NCI-H510A (cell line): Measurements from ENCODE around the gene PHYHD1.
"Not testable (repeated sequence)": the region's sequence is repeated elsewhere in the genome, so short reads cannot be mapped to it uniquely, and the experiment has no call there.

ENCODE experiments used
- DNase-seq: peaks from one replicate; lab custom pipeline; 2025; lab: John Stamatoyannopoulos, UW

PHYHD1 gene

GRCh38 chr9:128921881-128922763 is 1.3 kb downstream of the PHYHD1 start:
- DNase-seq, result no peak

- no peak for DNase-seq
These were observed 2.7 kb downstream of the PHYHD1 start for GRCh38 chr9:128923493-128923883.

GRCh38 chr9:128927731-128928411 is 7.1 kb downstream of the PHYHD1 start:
- DNase-seq, result no peak

GRCh38 chr9:128928624-128929023 is 7.8 kb downstream of the PHYHD1 start:
- DNase-seq, result no peak

GRCh38 chr9:128929560-128929959 is 8.8 kb downstream of the PHYHD1 start:
- no peak for DNase-seq

- DNase-seq, result no peak
These were observed 12.9 kb downstream of the PHYHD1 start for GRCh38 chr9:128933731-128934130.

- no peak for DNase-seq
These were observed 15.5 kb downstream of the PHYHD1 start for GRCh38 chr9:128936171-128936865.

- DNase-seq, result no peak
These were observed 16.8 kb downstream of the PHYHD1 start for GRCh38 chr9:128937310-128938165.

- DNase-seq, result no peak
These were observed 19.6 kb downstream of the PHYHD1 start for GRCh38 chr9:128940271-128940921.

- DNase-seq, result no peak
These were observed 20.4 kb downstream of the PHYHD1 start for GRCh38 chr9:128940946-128941755.

- DNase-seq, result no peak
These were observed 23.2 kb downstream of the PHYHD1 start for GRCh38 chr9:128943832-128944620.

- not testable (repeated sequence) for DNase-seq
These were observed 24.2 kb downstream of the PHYHD1 start for GRCh38 chr9:128944966-128945365.

- no peak for DNase-seq
These were observed 25.2 kb downstream of the PHYHD1 start for GRCh38 chr9:128945798-128946501.

GRCh38 chr9:128946571-128947276 is 25.9 kb downstream of the PHYHD1 start:
- DNase-seq, result no peak

GRCh38 chr9:128947277-128947526 is 26.4 kb downstream of the PHYHD1 start:
- DNase-seq, result no peak

- peak; percentile 84 for DNase-seq
These were observed 26.9 kb downstream of the PHYHD1 start, which contains the start of the genes DOLK and NUP188 for GRCh38 chr9:128947527-128948301. Gene DOLK, minus strand, starts transcription at chr9:128947603. Its CDS starts 300 bp downstream, at chr9:128947303. Gene NUP188, plus strand, starts transcription at chr9:128947699. Its CDS starts 21 bp downstream, at chr9:128947720.

- DNase-seq, result not testable (repeated sequence)
These were observed 40.6 kb downstream of the PHYHD1 start for GRCh38 chr9:128961403-128961802.
